ENCODE data around the gene XYLT1.

DNA sequence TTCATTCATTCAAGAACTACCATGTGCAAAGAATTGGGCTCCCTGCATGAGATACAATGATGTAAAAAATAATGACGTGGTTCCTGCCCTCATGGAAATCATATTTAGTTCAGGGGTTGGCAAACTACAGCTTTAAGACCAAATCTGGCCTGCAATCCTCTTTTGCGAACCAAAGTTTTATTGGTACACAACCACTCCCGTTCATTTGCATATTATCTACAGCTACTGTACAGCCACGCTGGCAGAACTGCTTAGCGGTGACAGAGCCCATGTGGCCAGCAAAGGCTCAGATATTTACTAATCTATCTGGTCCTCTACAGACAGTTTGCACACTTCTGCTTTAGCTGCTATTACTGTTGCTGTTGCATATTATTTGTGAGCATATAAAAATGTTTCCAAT lies 167.7 kb downstream of the XYLT1 start:
- no peak for TF ChIP-seq EZH2 (IDR thresholded peaks at IDR 0.05; ENCODE audit: insufficient read depth, poor library complexity, severe bottlenecking)
- TF ChIP-seq EZH2phosphoT487 (IDR thresholded peaks at IDR 0.05; ENCODE audit: insufficient read depth, low read depth): no peak
